AG04450 (cell line): ENCODE data around the gene RNF4. TPM values are rescaled to one million over a fixed set of nuclear protein-coding genes. Genes with fewer than 3 reads are reported as not detected.
"Not testable (repeated sequence)": the region's sequence is repeated elsewhere in the genome, so short reads cannot be mapped to it uniquely, and the experiment has no call there.

ENCODE experiments used
- CTCF ChIA-PET: fragments of 300-600, 350-600 bp; formaldehyde crosslinking; extraction: SDS; loops from one replicate; lab custom pipeline; 2022; ENCODE audit warnings: antibody characterized with exemption, inconsistent platforms; lab: Charles Lee
- POLR2A ChIA-PET: fragments of 350-600 bp; formaldehyde crosslinking; extraction: SDS; loops from one replicate; lab custom pipeline; 2021; ENCODE audit warnings: antibody characterized with exemption, inconsistent platforms; lab: Yijun Ruan, JAX
- DNase-seq: peaks from one replicate; pipeline ENCODE4 v3.0.0-alpha.2; 2011; ENCODE audit warnings: low read depth, low spot score
- H3K27ac ChIP-seq: one replicate; pipeline ENCODE4 v1.5.1; 2012; ENCODE audit warnings: low read depth, low read length, control low read depth
- H3K27me3 ChIP-seq: one replicate; pipeline ENCODE4 v1.6.0; 2012; ENCODE audit warnings: low read length; ENCODE audit not compliant: control insufficient read depth, insufficient read depth
- H3K4me3 ChIP-seq: 2 replicates; pipeline ENCODE4 v1.5.1; 2011; ENCODE audit warnings: mild to moderate bottlenecking, low read depth, low read length, control low read depth
- H3K9me3 ChIP-seq: 2 replicates; pipeline ENCODE4 v1.5.1; 2012; ENCODE audit warnings: low read length; ENCODE audit not compliant: control insufficient read depth, insufficient read depth
- CTCF ChIP-seq: IDR thresholded peaks from 2 replicates; pipeline ENCODE4 v1.5.1; 2011; ENCODE audit warnings: low read depth, low read length, control low read depth, inconsistent platforms
- polyA plus RNA-seq: library from polyadenylated mRNA; depleted of rRNA; stranded (reverse); fragments of >200 nt; gene quantifications from 2 replicates; pipeline ENCODE4 v1.2.3, GENCODE V29; 2011

Gene RNF4
- polyA plus RNA-seq, 1 experiment: 95.4 TPM

GRCh38 chr4:2545321-2546013 is 76.6 kb downstream of the RNF4 start:
- no peak for DNase-seq
- CTCF ChIA-PET: no interaction called here
- POLR2A ChIA-PET: no interaction called here

GRCh38 chr4:2546286-2546823 is 77.4 kb downstream of the RNF4 start:
- Histone ChIP-seq H3K9me3 (no peaks in the 10 kb centered on the region), H3K27ac (no peak overlapping the region), H3K27me3 (no peaks in the 10 kb centered on the region), H3K4me3 (no peak overlapping the region)
- DNase-seq: no peak
- CTCF ChIA-PET: no interaction called here
- POLR2A ChIA-PET: interaction anchor here (1.0 kb wide), 1 partner anchor 10 kb away, joined by 3 read pairs; the partner anchor contains the start of gene FAM193A
- TF ChIP-seq CTCF: no peak

More at GRCh38 chr4:2545321-2546013, 76.6 kb downstream of the RNF4 start:
- no peak overlapping the region for H3K4me3 ChIP-seq
- no peaks in the 10 kb centered on the region for H3K27me3 ChIP-seq
- no peak overlapping the region for H3K27ac ChIP-seq
- H3K9me3 ChIP-seq: no peaks in the 10 kb centered on the region
- TF ChIP-seq CTCF: no peak

- H3K27me3 ChIP-seq, CTCF ChIA-PET, H3K4me3 ChIP-seq, H3K27ac ChIP-seq, H3K9me3 ChIP-seq, DNase-seq: not testable (repeated sequence)
- POLR2A ChIA-PET: interaction anchor here (1.0 kb wide), 1 partner anchor 11 kb away, joined by 3 read pairs; the partner anchor contains the start of gene FAM193A
Observed at GRCh38 chr4:2546961-2547691, 78.2 kb downstream of the RNF4 start.

GRCh38 chr4:2551118-2551517 is 82.2 kb downstream of the RNF4 start:
- H3K4me3 ChIP-seq: no peak overlapping the region
- no peak for TF ChIP-seq CTCF
- no peak for DNase-seq
- ChIA-PET CTCF (no interaction called here), POLR2A (no interaction called here)
- H3K27me3 ChIP-seq: no peaks in the 10 kb centered on the region
- H3K9me3 ChIP-seq: no peaks in the 10 kb centered on the region
- H3K27ac ChIP-seq: no peak overlapping the region

- DNase-seq: no peak
- Histone ChIP-seq H3K9me3 (no peaks in the 10 kb centered on the region), H3K27ac (no peak overlapping the region), H3K4me3 (no peak overlapping the region), H3K27me3 (no peaks in the 10 kb centered on the region)
- ChIA-PET POLR2A (no interaction called here), CTCF (no interaction called here)
- no peak for TF ChIP-seq CTCF
Observed at GRCh38 chr4:2552806-2553205, 83.9 kb downstream of the RNF4 start.
